ENCODE measurements around the gene STX4. TPM values are rescaled to one million over a fixed set of nuclear protein-coding genes. Genes with fewer than 3 reads are reported as not detected.

The STX4 gene
- total RNA-seq, 4 donors from 2014 or later = 45.7 to 70.7 (median 55.6) TPM

DNA sequence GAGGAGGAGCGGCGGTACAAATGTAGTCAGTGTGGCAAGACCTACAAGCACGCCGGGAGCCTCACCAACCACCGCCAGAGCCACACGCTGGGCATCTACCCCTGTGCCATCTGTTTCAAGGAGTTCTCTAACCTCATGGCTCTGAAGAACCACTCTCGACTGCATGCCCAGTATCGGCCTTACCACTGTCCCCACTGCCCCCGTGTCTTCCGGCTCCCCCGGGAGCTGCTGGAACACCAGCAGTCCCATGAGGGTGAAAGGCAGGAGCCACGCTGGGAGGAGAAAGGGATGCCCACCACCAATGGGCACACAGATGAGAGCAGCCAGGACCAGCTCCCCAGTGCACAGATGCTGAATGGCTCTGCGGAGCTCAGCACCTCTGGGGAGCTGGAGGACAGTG lies 43.7 kb downstream of the STX4 start:
- TF ChIP-seq, protein P1, sequence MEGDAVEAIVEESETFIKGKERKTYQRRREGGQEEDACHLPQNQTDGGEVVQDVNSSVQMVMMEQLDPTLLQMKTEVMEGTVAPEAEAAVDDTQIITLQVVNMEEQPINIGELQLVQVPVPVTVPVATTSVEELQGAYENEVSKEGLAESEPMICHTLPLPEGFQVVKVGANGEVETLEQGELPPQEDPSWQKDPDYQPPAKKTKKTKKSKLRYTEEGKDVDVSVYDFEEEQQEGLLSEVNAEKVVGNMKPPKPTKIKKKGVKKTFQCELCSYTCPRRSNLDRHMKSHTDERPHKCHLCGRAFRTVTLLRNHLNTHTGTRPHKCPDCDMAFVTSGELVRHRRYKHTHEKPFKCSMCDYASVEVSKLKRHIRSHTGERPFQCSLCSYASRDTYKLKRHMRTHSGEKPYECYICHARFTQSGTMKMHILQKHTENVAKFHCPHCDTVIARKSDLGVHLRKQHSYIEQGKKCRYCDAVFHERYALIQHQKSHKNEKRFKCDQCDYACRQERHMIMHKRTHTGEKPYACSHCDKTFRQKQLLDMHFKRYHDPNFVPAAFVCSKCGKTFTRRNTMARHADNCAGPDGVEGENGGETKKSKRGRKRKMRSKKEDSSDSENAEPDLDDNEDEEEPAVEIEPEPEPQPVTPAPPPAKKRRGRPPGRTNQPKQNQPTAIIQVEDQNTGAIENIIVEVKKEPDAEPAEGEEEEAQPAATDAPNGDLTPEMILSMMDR (IDR thresholded peaks at IDR 0.05; ENCODE audit: low read depth) = no peak

DNA sequence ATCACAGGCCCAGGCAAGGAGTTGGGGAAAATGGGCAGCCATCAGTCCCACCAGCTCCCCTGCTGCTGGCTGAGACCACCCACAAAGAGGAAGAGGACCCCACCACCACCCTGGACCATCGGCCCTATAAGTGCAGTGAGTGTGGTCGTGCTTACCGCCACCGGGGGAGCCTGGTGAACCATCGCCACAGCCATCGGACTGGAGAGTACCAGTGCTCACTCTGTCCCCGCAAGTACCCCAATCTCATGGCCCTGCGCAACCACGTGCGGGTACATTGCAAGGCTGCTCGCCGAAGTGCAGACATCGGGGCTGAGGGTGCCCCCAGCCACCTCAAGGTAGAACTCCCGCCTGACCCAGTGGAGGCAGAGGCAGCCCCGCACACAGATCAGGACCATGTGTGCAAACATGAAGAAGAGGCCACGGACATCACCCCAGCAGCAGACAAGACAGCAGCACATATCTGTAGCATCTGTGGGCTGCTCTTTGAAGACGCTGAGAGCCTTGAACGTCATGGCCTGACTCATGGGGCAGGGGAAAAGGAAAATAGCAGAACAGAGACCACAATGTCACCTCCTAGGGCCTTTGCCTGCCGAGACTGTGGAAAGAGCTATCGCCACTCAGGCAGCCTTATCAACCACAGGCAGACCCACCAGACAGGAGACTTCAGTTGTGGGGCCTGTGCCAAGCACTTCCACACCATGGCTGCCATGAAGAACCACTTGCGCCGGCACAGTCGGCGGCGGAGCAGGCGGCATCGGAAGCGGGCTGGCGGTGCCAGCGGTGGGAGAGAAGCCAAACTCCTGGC lies 44.4 kb downstream of the STX4 start:
- TF ChIP-seq, protein P1 (IDR thresholded peaks at IDR 0.05; ENCODE audit: low read depth) = no peak

DNA sequence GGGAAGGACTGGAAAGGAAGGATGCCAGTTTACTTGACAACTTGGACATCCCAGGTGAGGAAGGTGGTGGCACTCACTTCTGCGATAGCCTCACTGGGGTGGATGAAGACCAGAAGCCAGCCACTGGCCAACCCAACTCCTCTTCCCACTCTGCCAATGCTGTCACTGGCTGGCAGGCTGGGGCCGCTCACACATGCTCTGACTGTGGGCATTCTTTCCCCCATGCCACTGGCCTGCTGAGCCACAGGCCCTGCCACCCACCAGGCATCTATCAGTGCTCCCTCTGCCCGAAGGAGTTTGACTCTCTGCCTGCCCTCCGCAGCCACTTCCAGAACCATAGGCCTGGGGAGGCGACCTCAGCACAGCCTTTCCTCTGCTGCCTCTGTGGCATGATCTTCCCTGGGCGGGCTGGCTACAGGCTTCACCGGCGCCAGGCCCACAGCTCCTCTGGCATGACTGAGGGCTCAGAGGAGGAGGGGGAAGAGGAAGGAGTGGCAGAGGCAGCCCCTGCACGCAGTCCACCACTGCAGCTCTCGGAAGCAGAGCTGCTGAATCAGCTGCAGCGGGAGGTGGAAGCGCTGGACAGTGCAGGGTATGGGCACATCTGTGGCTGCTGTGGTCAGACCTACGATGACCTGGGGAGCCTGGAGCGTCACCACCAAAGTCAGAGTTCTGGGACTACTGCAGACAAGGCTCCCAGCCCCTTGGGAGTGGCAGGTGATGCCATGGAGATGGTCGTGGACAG lies 45.4 kb downstream of the STX4 start:
- TF ChIP-seq, protein P1 (IDR thresholded peaks at IDR 0.05; ENCODE audit: low read depth) = no peak

DNA sequence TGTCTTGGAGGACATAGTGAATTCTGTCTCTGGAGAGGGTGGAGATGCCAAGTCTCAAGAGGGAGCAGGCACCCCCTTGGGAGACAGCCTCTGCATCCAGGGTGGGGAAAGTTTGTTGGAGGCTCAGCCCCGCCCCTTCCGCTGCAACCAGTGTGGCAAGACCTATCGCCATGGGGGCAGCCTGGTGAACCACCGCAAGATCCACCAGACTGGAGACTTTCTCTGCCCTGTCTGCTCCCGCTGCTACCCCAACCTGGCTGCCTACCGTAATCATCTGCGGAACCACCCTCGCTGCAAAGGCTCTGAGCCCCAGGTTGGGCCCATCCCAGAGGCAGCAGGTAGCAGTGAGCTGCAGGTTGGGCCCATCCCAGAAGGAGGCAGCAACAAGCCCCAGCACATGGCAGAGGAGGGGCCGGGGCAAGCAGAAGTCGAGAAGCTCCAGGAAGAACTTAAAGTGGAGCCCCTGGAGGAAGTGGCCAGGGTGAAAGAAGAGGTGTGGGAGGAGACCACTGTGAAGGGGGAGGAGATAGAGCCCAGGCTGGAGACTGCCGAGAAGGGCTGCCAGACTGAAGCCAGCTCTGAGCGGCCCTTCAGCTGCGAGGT lies 46.1 kb downstream of the STX4 start:
- TF ChIP-seq, protein P1 (IDR thresholded peaks at IDR 0.05; ENCODE audit: low read depth) = no peak

DNA sequence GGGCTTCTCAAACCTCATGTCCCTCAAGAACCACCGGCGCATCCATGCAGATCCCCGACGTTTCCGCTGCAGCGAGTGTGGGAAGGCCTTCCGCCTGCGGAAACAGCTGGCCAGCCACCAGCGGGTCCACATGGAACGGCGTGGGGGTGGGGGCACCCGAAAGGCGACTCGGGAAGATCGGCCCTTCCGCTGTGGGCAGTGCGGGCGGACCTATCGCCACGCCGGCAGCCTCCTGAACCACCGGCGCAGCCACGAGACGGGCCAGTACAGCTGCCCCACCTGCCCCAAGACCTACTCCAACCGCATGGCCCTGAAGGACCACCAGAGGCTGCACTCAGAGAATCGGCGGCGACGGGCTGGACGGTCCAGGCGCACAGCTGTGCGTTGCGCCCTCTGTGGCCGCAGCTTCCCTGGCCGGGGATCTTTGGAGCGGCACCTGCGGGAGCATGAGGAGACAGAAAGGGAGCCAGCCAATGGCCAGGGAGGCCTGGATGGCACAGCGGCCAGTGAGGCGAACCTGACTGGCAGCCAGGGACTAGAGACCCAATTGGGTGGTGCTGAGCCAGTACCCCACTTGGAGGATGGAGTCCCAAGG lies 46.8 kb downstream of the STX4 start:
- TF ChIP-seq, protein P1 (IDR thresholded peaks at IDR 0.05; ENCODE audit: low read depth) = no peak

DNA sequence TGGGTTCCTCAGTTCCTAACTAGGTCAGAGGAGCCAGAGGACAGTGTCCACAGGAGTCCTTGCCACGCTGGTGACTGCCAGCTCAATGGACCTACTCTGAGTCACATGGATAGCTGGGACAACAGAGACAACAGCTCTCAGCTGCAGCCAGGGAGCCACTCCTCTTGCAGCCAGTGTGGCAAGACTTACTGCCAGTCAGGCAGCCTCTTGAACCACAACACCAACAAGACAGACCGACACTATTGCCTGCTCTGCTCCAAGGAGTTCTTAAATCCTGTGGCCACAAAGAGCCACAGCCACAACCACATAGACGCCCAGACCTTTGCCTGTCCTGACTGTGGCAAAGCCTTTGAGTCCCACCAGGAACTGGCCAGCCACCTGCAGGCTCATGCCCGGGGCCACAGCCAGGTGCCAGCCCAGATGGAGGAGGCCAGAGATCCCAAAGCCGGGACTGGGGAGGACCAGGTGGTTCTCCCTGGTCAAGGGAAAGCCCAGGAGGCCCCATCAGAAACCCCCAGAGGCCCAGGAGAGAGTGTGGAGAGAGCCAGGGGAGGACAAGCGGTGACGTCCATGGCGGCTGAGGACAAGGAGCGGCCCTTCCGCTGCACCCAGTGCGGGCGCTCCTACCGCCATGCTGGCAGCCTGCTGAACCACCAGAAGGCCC lies 47.5 kb downstream of the STX4 start:
- TF ChIP-seq, protein P1 (IDR thresholded peaks at IDR 0.05; ENCODE audit: low read depth) = no peak

Measured in subcutaneous adipose tissue (tissue), 4 donors.